NB4 (cell line): ENCODE results near the gene RGS13.

Source experiments
- DNase-seq: peaks from one replicate; pipeline ENCODE4 v3.0.0; 2010; ENCODE audit warnings: low read depth
- H3K4me3 ChIP-seq: one replicate; pipeline ENCODE4 v1.5.1; 2011; ENCODE audit warnings: mild to moderate bottlenecking, low read depth, low read length, moderate library complexity
- CTCF ChIP-seq: IDR thresholded peaks from one replicate; pipeline ENCODE4 v1.5.1; 2012; ENCODE audit warnings: low read depth, low read length
- MAX ChIP-seq: IDR thresholded peaks from 2 replicates; pipeline ENCODE4 v1.6.1; 2011; ENCODE audit warnings: low read depth, low read length
- MYC ChIP-seq: IDR thresholded peaks from 2 replicates; pipeline ENCODE4 v1.6.1; 2011; ENCODE audit warnings: low read depth, low read length
- POLR2A ChIP-seq: IDR thresholded peaks from 2 replicates; pipeline ENCODE4 v1.6.1; 2011; ENCODE audit warnings: mild to moderate bottlenecking; ENCODE audit not compliant: insufficient read length; ENCODE audit errors: extremely low read depth

Gene RGS13

GRCh38 chr1:192705510-192705909 lies 69.6 kb downstream of the RGS13 start:
- no peak overlapping the region for H3K4me3 ChIP-seq
- no peak for DNase-seq
- TF ChIP-seq POLR2A (no peak), MYC (no peak)

GRCh38 chr1:192706936-192707335 lies 71.0 kb downstream of the RGS13 start:
- no peak overlapping the region for H3K4me3 ChIP-seq
- no peak for DNase-seq
- TF ChIP-seq POLR2A (no peak), CTCF (no peak), MYC (no peak), MAX (no peak)

GRCh38 chr1:192707978-192708547 lies 72.1 kb downstream of the RGS13 start:
- no peak for TF ChIP-seq POLR2A
- no peak for TF ChIP-seq MYC
- TF ChIP-seq CTCF = no peak
- no peak for TF ChIP-seq MAX
- DNase-seq = peak; percentile 69
- H3K4me3 ChIP-seq = no peak overlapping the region

- TF ChIP-seq CTCF (no peak), POLR2A (no peak), MAX (no peak), MYC (no peak)
- DNase-seq = no peak
- no peak overlapping the region for H3K4me3 ChIP-seq
These were observed 73.6 kb downstream of the RGS13 start for GRCh38 chr1:192709544-192709943.
